ENCODE data around the gene SORBS1. TPM values are rescaled to one million over a fixed set of nuclear protein-coding genes. Genes with fewer than 3 reads are reported as not detected.
A peak's percentile ranks its signal among the peaks of the same experiment; 100 is the strongest.

The SORBS1 gene
- total RNA-seq, 2 donors from 2014 or later, result 465 to 617 TPM

DNA sequence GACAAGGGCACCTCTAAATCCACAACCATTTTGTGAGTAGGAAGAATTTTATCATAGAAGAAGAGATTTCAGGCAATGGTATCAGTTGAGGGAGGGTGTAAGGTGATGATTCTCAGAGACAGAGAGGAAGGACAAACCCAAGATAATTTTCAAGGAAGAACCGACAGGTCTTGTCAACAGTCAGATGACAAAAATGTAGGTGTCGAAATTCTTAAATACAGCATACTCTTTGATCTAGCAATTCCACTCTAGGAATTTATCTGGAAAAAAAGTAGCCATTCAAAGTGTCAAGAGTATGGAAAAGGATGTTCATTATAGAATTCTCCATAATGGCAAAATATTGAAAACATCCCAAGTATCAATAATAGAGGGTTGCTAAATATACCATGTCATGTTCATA lies 256.2 kb downstream of the SORBS1 start:
- intact Hi-C loops (cut with DNase I), result no loop called here
- no peak for ATAC-seq
- DNase-seq, result no peak

DNA sequence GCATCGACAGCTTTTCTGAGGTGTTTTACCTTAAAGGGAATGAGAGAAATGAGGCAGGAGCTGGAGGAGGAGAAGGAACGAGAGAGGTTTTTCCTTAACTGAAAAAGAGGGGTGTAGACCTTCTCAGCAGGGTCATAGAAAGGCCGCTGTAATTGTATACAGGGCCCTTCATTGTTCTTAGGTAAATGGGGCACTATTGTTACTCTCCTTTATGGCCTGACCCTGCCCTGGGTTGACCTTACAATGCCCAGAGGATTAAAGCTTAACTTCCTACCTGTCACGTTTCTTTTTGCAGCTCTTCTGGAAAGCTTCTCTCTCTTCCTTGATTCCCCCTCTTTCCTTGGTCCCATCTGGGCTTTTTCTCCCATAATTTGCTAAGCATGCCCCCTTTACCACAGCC lies 256.7 kb downstream of the SORBS1 start:
- intact Hi-C loops (cut with DNase I), result no loop called here
- DNase-seq (no peak), ATAC-seq (no peak)

DNA sequence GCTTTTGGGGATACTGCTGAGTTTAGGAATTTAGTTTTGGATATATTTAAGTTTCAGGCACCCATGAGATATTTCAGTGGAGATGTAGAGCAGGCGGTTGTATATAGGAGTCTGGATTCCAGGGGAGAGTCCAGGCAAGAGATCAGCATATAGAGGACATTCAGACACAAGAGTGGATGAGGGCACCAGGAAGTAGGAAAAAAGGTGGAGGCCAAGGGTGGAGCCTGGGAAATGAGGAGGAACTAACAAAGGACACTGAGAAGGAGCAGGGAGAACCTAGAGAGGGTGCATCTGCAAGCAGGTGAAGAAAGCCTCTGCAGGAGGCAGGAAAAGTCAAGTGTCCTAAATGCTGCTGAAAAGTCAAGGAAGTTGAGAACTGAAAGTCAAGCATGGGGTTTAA lies 257.2 kb downstream of the SORBS1 start:
- intact Hi-C loops (cut with DNase I), result no loop called here
- ATAC-seq (no peak), DNase-seq (no peak)

DNA sequence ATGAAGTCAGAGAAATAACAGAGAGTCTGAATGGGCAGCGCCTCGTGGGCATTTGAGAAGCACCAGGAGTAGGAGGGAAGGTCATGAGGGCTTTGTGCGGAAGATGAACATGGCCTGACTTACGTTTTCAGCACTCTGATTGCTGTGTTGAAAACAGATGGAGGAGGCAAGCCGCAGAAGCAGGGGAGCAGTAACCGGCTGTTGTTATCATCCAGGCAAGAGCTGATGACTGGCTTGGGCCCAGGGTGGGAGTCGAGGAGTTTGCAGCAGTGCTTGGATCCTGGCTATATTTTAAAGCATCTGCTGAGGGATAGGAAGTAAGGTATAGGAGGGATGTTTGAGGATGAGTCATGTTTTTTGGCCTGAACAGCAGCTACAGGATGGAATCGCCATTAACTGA lies 257.6 kb downstream of the SORBS1 start:
- ATAC-seq (peak in 1 of 2 donors; percentile 8), DNase-seq (no peak)
- intact Hi-C loops (cut with DNase I), result no loop called here

DNA sequence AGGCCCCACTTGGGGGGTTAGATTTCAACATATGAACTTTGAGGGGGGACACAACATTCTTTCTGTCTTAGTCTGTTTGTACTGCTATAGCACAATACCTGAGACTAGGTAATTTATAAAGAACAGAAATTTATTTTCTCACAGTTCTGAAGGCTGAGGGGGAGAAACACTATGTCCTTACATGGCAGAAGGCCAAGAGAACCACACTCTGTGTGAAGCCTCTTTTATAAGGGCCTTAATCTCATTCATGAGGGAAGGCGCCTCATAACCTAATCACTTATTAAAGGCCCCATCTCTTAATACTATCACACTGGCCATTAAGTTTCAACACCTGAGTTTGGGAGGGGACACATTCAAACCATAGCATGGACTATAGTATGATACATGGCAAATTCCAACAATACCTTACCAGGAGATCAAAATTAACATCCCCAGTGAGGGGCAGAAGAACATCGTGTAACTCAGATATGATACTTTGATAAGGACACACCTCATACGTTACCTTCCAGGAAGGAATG lies 261.1 kb downstream of the SORBS1 start:
- intact Hi-C loops (cut with DNase I), result no loop called here
- ATAC-seq (no peak), DNase-seq (no peak)

DNA sequence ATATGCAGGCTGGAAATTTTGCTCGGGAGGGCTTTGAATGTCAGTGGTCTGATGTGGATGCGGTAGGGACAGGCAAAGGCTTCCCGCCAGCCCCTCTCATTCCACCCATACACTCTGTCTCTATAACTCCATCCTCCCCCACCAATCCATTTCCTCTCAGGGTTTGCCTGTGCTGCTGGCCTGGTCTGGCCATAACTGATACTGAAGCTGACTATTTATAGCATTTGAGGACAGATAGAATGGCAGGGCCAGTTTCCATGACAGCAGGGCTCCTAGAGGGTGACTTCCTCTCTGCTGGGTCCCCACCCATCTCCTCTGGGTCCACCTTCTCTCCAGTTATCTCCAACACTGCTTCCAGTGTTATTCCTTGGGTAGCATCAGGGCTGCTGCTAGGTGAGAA lies 263.8 kb downstream of the SORBS1 start:
- intact Hi-C loops (cut with DNase I), result no loop called here
- no peak for DNase-seq
- peak; percentile 42 to 54 for ATAC-seq

DNA sequence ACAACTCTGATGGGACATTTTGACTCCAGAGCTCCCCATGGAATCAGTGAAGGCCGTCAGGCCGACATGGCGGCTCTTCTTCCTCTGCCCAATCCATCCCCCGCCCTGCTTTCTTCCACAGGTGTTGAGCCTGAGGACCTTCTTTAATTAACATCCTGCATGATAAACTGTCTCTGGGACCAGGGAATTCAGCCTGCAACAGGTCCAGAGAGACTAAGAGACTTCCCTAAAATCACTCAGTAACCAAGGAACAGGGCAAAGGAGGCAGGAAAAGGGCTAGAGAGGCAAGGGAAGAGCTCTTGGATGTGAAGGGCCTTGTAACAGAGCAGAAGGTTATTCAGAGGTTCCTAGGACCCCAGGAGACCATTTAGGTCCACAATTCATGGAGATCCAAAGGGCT lies 264.4 kb downstream of the SORBS1 start:
- ATAC-seq, result no peak
- DNase-seq, result no peak
- intact Hi-C loops (cut with DNase I), result no loop called here

DNA sequence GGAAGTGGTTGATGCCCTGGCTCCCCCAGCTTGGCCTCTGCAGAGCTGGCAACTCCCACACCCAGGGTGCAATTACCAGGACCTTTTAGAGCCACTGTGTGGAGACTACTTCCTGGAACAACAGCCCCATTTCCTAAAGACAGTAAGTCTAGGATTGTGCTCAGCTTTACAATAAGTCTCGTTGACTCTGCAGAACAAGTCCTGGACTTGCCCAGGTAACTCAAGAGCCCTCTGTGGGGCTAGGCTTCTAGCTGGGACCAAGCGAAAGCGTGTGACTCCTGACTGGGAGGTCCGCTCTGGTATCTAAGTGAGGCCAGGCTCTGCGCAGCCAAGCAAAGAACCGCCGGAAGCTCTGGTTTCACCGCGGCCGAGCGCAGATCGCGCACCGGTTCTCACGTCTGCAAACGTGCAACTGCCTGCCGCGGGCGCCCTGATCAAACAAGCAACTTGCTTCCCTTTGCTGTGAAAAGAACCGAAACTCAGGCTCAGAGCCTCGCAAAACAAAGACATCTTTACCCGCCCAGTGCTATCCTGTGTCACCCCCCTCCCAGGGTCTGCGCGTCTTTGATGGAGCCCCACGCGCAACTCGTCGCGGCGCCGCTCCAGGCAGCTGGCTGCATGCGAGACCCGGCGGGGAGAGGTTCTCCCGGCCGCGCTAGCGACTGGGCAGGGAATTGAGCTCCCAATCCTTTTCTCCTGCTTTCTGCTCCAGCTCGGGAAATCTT lies 266.0 kb downstream of the SORBS1 start:
- intact Hi-C loops (cut with DNase I), result no loop called here
- ATAC-seq, result peak; percentile 10 to 29
- peak; percentile 62 for DNase-seq

DNA sequence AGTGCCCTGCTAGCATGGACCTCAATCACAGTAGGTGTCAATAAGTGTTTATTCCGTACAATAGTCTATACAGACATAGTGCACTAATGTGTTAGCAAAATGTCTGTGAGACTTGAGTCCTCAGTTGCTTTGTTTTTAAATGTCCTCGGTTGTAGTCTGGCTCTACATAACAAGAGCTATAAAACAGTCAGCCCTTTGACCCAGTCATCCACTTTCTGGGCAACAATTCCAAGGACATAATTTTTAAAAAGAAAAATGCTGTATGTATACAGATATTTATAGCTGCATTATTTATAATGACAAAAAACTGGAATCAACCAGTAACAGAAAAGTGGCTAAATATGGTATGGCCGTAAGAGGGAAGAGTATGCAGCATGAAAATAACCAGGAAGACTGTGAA lies 267.5 kb downstream of the SORBS1 start:
- no peak for ATAC-seq
- intact Hi-C loops (cut with DNase I), result no loop called here
- no peak for DNase-seq

DNA sequence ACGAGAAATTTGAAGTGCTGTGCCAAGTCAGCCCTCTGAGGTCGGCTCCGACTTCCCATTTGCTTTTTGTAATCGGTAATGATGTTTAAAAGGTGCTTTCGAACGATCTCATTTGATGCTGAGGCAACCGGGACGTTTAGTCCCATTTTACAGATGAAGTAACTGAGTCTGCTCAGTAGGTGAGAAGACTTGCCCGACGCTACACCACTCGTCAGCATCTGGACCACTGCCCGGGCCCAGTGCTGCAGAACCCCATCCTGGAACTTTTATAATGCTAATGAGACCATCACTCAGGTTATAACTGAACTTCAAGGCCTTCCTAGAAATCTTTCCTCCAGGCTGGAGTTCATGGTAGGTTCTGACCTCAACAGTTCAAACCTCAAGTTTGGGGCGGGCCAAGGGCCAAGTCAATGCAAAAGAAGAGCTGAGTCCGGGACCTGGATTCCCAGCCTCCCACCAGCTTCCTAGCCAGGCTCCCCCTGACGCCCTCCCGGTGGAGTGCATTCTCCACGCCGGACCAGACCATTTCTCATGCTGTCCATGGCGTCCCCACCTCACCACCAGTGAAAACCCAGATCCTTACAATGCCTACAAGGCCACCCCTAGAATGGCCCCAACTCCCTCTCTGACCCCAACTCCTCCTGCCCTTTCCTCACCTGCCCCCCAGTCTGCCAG lies 269.7 kb downstream of the SORBS1 start:
- intact Hi-C loops (cut with DNase I), result no loop called here
- DNase-seq, result no peak
- no peak for ATAC-seq

DNA sequence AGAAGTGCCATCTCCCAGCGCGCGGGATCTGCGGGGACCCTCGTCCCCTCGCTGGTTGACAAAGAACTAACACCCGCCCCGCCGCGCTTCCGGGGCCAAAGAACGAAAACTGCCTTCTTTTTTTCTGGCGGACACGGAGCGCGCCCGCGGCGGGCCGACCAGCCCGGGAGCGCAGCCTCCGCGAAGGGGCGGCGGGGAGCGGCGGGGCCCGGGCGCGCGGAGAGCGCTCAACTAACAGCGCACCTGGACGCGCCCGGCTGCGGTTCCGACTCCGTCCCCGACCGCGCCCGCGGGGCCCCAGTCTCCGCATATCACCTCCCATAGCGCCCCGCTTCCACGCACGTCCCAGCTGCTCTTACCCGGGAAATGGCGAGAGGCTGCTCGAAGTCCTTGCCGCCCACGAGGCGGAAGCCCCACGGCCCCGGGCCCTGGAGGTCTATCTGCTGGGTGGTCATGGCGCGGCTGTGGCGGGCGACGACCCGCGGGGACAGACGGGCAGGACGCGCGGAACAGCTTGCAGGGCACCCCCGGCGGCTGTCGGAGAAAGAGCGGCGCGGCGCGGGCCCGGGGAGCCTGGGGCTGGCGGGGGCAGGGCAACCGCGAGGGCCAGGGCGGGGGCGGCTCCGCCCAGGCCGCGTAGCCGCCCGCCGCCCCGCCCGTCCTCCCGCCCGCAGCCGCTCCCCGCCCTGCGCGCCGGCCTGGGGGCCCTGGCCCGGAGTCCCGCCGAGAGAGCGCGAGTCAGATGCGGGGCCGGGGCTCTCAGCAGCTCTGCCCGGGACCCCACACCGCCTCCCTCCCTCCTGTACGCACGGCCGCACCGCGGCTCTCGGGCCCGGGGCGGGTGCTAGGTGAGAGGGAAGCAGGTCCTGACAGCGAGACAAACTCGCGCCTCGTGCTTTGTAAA lies 270.5 kb downstream of the SORBS1 start, which contains the start of gene PDLIM1:
PDLIM1 (minus strand) TSS at position 543 of the 904 bp plus-strand sequence; CDS start at position 455, 88 bp downstream.
- ATAC-seq (peak; percentile 90 to 93), DNase-seq (peak; percentile 85)
- intact Hi-C loops (cut with DNase I), result no loop called here

DNA sequence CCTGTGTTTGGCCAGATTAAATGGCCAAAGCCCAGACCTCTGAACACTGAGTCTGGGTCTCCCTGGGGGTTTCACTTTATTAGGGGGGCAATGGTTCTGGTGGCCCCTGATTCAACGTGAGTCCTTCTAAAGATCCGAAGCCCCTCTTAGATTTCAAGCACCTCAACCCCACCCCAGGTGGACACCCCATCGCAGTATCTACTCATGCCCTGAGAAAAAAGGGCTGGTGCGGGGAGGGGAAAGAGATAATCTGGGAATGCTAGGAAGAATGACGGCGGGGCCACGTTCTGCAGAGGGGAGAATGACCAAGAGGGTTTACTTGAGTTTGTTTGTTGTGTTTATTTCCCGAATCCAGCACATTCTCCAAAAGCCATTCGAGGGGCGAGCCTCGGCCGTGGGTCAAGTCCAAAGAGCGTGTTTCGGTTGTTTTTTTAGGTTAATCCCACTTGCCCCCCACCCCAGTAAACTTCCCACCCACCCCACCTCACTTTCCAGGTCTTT lies 271.2 kb downstream of the SORBS1 start:
- DNase-seq, result no peak
- intact Hi-C loops (cut with DNase I), result loop anchor here in 1 of 2 donors (5.0 kb wide), 1 partner anchor 43 kb away; no protein-coding TSS in a partner anchor
- ATAC-seq, result no peak

DNA sequence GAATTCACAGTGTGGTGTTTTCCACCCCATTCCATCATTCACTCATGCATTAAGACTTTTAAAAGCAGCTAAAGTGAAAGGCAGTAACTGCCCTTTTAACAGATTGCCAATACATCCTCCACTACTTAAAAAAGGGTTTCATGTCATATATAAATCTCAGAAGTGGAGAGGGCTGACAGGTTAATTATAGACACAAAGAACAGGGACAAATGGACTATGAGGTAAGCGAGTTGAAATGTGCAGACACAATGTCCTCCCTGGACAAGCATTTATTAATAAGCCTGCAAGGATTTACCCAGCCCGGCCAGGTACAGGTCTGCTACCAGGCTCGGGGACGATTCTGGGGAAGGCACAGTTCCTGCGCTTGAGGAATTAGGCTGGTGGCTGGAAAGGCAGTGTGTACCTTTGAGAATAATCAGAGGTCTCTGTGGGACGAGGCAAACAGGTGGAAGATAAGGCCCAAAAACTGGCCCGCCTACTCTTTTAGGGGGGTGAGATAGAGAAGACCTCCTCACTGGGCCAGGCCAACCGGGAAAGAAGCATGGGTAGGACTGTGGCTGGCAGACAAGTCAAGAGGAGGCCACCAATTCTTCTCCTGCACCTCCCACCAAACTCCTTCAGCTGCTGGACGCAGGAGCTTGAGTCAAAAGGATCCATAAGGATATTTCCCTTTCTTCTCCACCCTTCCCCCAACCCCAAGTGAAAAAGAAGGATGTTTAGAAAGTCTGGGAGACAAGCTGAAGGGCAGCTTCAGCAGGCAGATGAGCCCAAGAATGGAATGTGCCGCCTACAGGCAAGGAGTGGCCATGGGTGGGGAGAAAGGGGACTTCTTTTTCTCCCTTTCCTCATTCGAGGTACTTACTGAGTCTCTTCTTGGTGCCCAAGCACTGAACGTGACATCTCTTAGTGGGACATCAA lies 271.9 kb downstream of the SORBS1 start:
- ATAC-seq (peak in 1 of 2 donors; percentile 5), DNase-seq (no peak)
- intact Hi-C loops (cut with DNase I), result loop anchor here in 1 of 2 donors (5.0 kb wide), 1 partner anchor 42 kb away; no protein-coding TSS in a partner anchor

DNA sequence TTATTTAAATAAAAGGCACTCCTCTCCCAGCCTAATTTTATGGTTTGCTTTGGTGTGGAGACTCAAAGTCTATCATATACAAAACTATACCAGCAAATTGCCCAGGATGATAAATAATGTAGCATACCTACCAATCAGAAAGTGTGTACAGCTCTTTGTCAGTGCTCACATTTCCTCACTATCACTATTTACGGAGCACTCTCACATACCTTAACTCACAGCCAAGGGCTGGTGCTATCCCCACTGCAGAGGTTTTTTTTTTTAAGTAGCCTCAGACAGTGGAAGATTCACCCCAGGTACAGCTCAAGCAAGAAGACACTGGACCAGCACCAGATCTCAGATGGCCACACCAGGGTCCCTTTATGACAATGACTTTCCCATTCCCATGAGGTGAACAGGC lies 272.9 kb downstream of the SORBS1 start:
- no peak for ATAC-seq
- intact Hi-C loops (cut with DNase I), result loop anchor here in 1 of 2 donors (5.0 kb wide), 1 partner anchor 41 kb away; no protein-coding TSS in a partner anchor
- DNase-seq, result no peak

DNA sequence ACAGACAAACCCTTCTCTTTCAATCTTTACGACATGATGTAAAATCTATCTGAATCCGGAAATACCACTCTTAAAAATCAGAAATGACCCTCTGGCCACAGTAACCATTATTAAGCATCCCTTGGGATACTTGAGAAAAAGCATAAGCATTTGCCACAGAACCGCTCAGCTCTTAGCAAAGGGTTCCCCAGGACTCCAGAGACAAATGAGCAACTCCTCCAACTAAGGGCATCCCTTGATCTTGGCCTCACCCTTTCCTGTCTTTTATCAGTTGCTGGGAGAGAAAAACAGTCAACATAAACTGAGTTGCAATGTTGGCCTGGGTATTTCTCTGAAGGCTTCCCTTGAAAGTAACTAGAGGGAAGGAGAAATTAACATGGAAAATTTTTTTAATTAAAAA lies 273.9 kb downstream of the SORBS1 start:
- peak in 1 of 2 donors; percentile 9 for ATAC-seq
- intact Hi-C loops (cut with DNase I), result loop anchor here in 1 of 2 donors (5.0 kb wide), 1 partner anchor 40 kb away; no protein-coding TSS in a partner anchor
- DNase-seq, result no peak

DNA sequence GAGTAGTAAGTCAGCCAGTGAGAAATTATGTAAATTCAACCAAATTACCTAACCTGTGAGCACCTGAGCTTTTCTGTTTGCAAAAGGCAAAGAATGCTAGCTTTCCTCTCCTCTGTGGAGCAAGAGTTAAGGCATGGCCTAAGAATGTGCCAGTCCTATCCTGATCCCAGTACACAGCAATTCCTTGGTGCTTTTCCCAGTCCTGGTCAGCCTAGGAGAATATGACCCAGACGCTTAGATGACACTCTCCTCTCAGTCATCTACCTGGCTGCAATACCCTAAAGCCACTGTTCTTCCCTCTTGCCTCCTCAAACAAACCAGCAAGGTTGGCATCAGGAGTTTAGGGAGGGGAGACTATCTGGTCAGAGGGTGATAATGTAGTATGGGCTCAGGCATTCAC lies 274.5 kb downstream of the SORBS1 start:
- intact Hi-C loops (cut with DNase I), result loop anchor here in 1 of 2 donors (5.0 kb wide), 1 partner anchor 39 kb away; no protein-coding TSS in a partner anchor
- ATAC-seq, result no peak

DNA sequence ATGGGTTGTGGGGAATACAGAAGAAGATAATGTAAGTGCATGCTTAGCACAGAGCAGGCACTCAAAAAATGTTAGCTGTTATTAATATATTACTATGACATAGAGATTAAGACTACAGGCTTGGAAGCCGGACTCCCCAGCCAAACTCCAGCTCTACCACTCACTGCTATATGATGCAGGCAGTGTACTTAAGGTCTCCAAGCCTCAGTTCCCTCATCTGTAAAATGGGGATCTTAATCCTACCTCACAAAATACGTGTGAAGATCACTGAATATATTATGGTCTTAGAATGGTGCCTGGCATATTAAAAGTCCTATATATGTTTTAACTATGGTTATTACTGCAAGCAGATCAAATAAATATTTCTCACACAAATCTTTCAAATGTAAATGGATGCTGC lies 275.6 kb downstream of the SORBS1 start:
- intact Hi-C loops (cut with DNase I), result loop anchor here in 1 of 2 donors (5.0 kb wide), 1 partner anchor 38 kb away; no protein-coding TSS in a partner anchor
- no peak for ATAC-seq
- no peak for DNase-seq

More for the DNA sequence above, 274.5 kb downstream of the SORBS1 start:
- DNase-seq, result no peak

DNA sequence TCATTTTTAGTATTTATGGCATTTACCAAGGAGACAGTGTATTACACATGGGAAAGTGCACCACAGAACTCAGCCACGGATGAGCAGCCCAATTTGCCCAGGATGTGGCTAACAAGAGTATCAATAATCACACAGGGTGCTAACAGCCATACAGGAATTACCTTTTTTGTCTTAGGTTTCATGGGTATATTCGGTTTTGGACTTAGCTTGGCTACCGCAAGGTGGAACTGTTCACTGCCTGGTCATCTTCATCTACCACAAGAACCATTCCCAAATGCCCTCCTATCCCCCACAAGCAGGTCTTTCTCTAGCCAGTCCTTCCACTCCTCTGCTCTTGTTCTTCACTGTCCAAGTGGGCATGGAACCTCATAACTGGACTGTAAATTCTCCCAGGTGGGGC lies 276.4 kb downstream of the SORBS1 start:
- ATAC-seq (no peak), DNase-seq (no peak)
- intact Hi-C loops (cut with DNase I), result loop anchor here in 1 of 2 donors (5.0 kb wide), 1 partner anchor 38 kb away; no protein-coding TSS in a partner anchor

All from left cardiac atrium (tissue), 4 donors.